Islet of Langerhans (tissue), 1 donor: ENCODE measurements around the gene EMC6.

Experiments used
- FAIRE-seq: peaks from one replicate; lab custom pipeline; 2011; peaks lifted over from hg19 to GRCh38; lab: Jason Lieb, UNC

EMC6 gene

DNA sequence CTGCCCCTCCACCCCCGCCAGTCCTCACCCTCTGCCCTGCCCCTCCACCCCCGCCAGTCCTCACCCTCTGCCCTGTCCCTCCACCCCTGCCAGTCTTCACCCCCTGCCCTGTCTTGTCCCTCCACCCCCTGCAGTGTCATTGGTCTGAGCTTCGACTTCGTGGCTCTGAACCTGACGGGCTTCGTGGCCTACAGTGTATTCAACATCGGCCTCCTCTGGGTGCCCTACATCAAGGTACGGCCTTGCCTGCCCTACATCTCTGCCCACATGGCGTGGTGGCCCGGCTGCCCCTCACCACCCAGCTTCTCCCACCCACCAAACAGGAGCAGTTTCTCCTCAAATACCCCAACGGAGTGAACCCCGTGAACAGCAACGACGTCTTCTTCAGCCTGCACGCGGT, 12.3 kb upstream of the EMC6 start:
- no peak for FAIRE-seq

DNA sequence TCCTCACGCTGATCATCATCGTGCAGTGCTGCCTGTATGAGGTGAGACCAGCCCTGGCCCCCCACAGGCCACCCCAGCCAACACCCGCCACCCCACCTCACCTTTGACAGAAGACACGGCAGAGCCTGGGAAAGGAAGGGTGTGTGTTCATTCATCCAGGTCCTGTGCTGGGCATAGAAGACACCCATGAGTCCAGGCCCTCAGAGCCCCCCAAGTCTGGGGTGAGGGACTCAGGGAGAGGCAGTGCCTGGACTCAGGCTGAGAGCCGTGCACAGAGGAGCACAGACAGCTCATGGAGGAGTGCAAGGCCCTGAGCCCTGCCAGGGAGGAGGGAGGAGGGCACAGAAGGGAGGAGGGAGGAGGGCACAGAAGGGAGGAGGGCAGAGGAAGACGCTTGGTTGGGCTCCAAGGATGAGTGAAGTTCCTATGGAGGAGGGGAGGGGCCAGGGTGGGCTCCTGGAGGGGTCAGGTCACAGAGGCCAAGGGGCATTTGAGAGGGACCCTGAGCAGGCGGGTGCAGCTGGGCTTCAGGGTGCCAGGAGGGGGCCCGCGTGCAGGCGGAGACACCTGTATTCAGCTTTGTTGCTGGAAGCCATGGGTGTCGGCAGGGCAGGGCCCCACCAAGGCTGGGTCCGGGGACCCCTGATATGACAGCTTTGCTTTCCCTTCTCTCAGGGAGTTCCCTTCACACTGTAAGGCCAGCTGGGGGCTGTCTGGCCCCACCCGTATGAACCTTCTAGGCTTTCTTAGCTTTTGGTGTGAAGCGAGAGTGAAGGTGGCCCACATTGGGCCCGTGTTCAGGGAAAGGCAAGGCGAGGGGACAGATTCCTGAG, 11.6 kb upstream of the EMC6 start:
- FAIRE-seq: no peak

DNA sequence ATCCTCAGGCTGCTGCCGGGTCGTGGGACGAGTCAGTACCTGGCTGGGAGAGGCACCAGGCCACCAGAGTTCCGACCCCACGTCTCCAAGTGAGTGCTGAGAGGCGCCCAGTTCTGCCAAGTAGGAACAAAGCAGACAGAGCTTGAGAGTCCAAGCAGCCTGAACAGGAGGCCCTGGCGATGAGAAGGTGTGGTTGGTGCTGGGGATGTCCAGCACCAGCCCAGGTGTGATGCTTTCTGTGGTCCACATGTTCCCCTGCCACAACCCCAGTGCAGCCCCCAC, 11.1 kb upstream of the EMC6 start:
- FAIRE-seq: no peak

GRCh38 chr17:3657874-3658783, 10.5 kb upstream of the EMC6 start:
- FAIRE-seq: no peak

- no peak for FAIRE-seq
Observed at GRCh38 chr17:3658784-3659449, 9.7 kb upstream of the EMC6 start.

DNA sequence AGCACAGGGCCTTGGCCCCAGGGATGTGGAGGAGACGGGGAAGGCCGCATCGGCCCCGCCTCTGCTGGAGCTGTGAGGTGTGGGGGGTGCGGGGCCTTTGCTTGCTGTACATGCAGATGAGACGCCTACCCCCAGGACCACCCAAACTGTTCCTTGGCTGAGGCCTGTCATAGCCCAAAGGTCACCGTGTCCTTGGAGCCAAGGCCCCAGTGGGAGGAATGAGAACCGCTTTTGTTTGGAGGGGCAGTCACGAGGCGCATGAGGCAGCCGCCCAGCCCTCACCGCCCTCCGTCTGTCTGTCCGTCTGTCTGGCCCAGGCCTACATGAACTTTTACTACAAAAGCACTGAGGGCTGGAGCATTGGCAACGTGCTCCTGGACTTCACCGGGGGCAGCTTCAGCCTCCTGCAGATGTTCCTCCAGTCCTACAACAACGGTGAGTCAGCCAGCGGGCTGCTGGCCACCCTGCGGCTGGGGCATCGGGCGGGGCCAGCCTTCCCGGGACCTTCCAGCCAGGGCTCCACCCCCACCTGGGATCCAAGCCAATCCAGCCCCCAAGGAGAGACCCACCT, 9.0 kb upstream of the EMC6 start:
- FAIRE-seq: no peak

DNA sequence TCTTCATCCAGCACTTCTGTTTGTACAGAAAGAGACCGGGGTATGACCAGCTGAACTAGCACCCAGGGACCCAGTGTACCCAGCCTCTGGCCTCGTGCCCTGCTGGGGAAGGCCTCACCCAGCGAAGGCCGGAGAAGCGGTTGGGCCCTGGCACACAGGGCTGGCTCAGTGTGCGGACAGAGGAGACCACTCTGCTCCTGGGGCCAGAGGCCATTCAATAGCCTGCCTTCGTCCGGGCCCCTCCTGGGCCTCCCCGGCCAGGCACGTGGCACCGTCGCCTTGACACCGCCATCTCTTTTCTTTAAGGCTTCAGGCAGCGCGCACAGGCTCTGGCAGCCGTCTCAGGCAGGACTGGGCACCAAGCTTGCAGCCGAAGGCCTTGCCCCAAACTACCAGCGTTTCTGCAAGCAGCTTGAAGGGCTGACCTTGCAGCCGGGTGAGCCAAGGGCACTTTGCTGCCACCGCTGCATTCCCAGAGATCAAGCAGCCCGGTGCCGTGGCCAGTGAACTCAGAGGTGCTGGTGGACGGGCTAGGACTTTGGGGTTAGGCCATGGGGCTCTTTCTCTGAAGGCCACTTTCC, 8.2 kb upstream of the EMC6 start:
- no peak for FAIRE-seq

GRCh38 chr17:3663102-3664011, 5.3 kb upstream of the EMC6 start:
- FAIRE-seq: no peak

- no peak for FAIRE-seq
Observed at GRCh38 chr17:3665834-3666233, 2.8 kb upstream of the EMC6 start.

GRCh38 chr17:3666516-3666915, 2.1 kb upstream of the EMC6 start:
- no peak for FAIRE-seq

DNA sequence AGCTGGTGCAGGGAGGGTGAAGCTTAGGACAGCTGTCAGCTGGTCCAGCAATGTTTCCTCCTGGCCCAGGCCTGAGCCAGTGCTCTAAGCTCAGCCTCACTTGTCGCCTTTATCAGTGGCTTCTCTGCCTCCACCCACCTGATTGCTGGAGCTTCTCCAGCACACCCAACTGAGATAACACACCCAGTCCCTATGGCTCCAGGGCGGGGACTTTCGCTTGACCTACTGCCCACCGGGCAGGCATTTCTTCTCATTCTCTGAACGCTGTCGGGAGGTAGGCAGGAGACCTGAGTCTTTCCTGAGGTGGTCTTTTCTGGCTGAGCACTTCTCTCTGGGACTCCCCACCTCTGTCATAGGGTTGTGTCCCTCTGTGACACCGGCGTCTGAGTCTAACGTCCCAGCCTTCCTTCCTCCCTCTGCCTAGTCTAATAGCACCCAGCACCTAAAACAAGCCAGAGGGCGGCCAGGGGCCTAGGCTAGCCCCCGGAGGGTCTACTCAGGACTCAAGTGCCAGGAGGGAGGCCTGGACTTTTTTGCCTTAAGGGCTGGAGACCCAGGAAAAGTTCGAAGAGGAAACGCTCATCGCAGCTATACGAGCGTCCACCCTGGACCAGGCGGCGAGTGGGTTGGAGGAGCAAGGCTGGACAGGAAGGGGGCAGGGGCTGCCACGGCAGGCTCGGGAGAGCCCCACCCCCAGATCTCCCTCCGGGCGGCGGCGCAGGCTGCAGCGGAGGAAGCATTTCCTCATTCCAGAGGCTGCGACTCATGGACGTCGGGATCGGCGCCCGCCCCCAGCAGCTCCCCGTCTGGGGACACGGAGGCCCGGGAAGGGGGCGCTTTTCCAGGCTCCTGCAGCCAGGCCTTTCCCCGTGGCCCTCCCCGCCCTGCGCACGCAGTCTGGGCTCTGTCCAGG, 990 bp upstream of the EMC6 start:
- no peak for FAIRE-seq

GRCh38 chr17:3669085-3669347, 404 bp downstream of the EMC6 start:
- FAIRE-seq: no peak

- FAIRE-seq: no peak
Observed at GRCh38 chr17:3669548-3669947, 936 bp downstream of the EMC6 start.

DNA sequence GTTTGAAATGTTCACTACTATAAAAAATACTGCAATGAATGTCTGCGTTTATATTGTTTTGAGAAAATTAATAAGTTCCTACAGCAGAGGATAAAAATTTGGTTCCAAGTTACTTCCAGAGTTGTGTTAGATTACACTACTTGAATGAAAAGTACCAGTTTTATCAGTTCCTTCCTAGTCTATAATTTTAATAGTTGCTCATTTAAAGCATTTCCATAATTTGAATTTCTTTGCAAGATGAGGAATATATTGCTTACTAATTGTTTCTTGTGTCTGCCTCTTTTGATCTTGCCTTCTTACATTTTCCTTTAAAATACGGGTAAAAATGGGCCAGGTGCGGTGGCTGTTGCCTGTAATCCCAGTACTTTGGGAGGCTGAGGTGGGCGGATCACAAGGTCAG, 4.0 kb downstream of the EMC6 start:
- FAIRE-seq: no peak

DNA sequence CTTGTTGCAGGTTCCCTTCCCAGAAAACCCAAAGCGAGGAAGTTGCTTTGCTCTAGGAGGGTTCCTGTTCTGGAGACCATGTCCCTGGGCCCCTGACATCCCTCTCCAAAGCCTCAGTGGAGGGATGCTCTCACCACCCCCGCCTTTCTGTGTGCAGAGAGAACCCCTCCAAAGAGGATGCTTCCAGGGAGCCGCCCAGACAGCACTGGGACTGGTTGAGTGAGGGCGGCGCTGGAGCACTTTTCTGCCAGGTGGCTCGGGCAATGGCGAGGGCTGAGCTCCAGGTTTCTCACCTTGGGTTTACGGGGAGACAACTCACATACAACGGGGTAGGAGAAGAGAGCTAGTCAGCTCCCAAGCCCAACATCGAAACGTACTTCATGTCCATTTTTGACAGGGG, 7.3 kb downstream of the EMC6 start:
- no peak for FAIRE-seq

GRCh38 chr17:3678095-3678820, 9.6 kb downstream of the EMC6 start:
- FAIRE-seq: no peak

GRCh38 chr17:3678821-3679530, 10.4 kb downstream of the EMC6 start:
- no peak for FAIRE-seq

DNA sequence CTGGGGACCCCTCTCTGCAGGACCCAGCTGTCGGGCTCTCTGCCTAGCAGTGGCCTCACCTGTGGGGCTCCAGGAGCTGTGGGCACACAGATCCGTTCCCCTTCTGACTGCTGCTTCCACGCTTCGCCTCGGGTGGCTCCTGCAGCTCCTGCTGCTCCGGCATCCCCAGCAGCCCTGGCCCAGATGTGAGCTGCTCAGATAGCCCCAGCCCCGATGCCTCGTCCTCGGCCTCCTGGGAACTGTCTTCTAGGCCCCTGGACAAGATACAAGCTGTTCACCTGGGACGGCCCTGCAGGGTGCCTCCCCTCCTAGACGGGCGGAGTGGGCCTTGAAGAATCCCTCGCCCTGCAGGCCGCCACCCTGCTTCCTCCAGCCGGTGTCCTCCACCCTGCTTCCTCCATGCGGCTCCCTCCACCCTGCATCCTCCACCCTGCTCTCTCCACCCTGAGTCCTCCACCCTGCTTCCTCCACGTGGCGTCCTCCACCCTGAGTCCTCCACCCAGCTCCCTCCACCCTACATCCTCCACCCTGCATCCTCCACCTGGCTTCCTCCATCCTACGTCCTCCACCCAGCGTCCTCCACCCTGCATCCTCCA, 11.0 kb downstream of the EMC6 start:
- no peak for FAIRE-seq

DNA sequence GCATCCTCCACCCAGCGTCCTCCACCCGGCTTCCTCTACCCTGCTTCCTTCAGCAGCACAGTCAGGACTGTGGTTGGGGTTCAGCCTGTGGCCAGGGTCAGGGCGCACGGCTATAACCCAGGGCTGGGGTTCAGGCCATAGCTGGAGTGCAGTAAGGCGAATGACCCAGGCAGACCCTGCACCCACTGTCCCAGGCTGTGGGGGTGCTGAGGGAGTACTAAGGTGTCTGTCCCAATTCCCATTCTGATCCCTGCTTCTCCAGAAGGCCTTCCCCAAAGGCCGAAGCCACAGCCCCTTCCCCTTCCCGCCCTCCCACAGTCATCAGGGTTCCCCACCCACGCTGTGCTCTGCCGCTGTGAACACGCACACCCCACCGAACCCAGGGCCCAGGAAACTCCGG, 12.4 kb downstream of the EMC6 start:
- no peak for FAIRE-seq
